ENCODE measurements around the gene ZNF451. TPM values are rescaled to one million over a fixed set of nuclear protein-coding genes. Genes with fewer than 3 reads are reported as not detected.
A peak's percentile ranks its signal among the peaks of the same experiment; 100 is the strongest.
"Not testable (repeated sequence)": the region's sequence is repeated elsewhere in the genome, so short reads cannot be mapped to it uniquely, and the experiment has no call there.

ZNF451 gene
- polyA plus RNA-seq, 1 of the 3 experiments (the other 2 are of a cell fraction): 8.5 TPM

DNA sequence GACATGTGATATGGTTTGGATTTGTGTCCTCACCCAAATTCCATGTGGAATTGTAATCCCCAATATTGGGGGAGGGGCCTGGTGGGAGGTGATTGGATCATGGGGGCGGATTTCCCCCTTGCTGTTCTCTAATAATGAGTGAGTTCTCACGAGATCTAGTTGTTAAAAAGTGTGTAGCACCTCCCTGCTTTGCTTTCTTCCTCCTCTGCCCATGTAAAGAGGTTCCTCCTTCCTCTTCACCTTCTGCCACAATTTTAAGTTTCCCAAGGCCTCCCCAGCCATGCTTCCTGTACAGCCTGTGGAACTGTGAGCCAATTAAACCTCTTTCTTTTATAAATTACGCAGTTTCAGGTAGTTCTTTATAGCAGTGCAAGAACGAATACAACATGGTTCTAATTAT is 2.1 kb upstream of the ZNF451 start:
- no peak overlapping the region for H3K27ac ChIP-seq (ENCODE audit: low read depth in 2 of 2, low read length in 1 of 2)
- WGBS (ENCODE audit: low lambda C conversion rate): 91% methylated on average over 4 of the region's 4 CpGs
- peaks cover 15 to 21% of the 10 kb centered on the region in 2 experiments; a peak in 3 of 4 replicates for H3K4me1 ChIP-seq (ENCODE audit: control insufficient read depth in 1 of 2, insufficient read depth in 2 of 2, low read depth in 1 of 2, low read length in 1 of 2)
- POLR2A ChIA-PET: no interaction called here
- no peak overlapping the region for H3K4me3 ChIP-seq (ENCODE audit: low read depth in 2 of 2, low read length in 1 of 2)
- CTCF ChIA-PET: no interaction called here
- DNase-seq: no peak
- H3K9ac ChIP-seq: no peak overlapping the region
- peaks cover 17% of the 10 kb centered on the region for H3K79me2 ChIP-seq (ENCODE audit: insufficient read depth)
- H3K4me2 ChIP-seq: no peak overlapping the region
- TF ChIP-seq TEAD4 (IDR thresholded peaks at IDR 0.05; ENCODE audit: borderline replicate concordance, insufficient read depth) (no peak), TCF12 (IDR thresholded peaks at IDR 0.05) (no peak), PBX3 (IDR thresholded peaks at IDR 0.05) (no peak), RAD21 (IDR thresholded peaks at IDR 0.05; ENCODE audit: low read length) (no peak), FOXM1 (IDR thresholded peaks at IDR 0.05; ENCODE audit: low read depth) (no peak), RCOR1 (IDR thresholded peaks at IDR 0.05; ENCODE audit: low read length) (no peak)
- TF ChIP-seq, protein P1, sequence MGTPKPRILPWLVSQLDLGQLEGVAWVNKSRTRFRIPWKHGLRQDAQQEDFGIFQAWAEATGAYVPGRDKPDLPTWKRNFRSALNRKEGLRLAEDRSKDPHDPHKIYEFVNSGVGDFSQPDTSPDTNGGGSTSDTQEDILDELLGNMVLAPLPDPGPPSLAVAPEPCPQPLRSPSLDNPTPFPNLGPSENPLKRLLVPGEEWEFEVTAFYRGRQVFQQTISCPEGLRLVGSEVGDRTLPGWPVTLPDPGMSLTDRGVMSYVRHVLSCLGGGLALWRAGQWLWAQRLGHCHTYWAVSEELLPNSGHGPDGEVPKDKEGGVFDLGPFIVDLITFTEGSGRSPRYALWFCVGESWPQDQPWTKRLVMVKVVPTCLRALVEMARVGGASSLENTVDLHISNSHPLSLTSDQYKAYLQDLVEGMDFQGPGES (IDR thresholded peaks at IDR 0.05; ENCODE audit: low read depth, low read length): no peak
- TF ChIP-seq, protein P2, sequence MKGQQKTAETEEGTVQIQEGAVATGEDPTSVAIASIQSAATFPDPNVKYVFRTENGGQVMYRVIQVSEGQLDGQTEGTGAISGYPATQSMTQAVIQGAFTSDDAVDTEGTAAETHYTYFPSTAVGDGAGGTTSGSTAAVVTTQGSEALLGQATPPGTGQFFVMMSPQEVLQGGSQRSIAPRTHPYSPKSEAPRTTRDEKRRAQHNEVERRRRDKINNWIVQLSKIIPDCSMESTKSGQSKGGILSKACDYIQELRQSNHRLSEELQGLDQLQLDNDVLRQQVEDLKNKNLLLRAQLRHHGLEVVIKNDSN (IDR thresholded peaks at IDR 0.05; ENCODE audit: borderline replicate concordance, low read depth): no peak
- H2AFZ ChIP-seq (ENCODE audit: low read depth): peak overlapping the region; percentile 18; the same call in 1 of the 2 replicates
- peaks cover 5% of the 10 kb centered on the region for H3F3A ChIP-seq (replicated peaks; ENCODE audit: insufficient read depth)
- H3K9me2 ChIP-seq: no peaks in the 10 kb centered on the region
- peaks cover 14% of the 10 kb centered on the region in 2 experiments for H3K36me3 ChIP-seq (replicated peaks in 1 of 2; ENCODE audit: control insufficient read depth in 1 of 2, insufficient read depth in 2 of 2, low read length in 1 of 2)
- no peaks in the 10 kb centered on the region for H3K9me3 ChIP-seq
- peaks cover 15% of the 10 kb centered on the region for H4K20me1 ChIP-seq (ENCODE audit: insufficient read depth)
- no peaks in the 10 kb centered on the region for H3K27me3 ChIP-seq (ENCODE audit: insufficient read depth)

GRCh38 chr6:57089265-57089664 is 723 bp upstream of the ZNF451 start:
- TF ChIP-seq TCF12 (IDR thresholded peaks at IDR 0.05): no peak
- no peak for TF ChIP-seq RXRA (IDR thresholded peaks at IDR 0.05; ENCODE audit: borderline replicate concordance, low read depth)
- TF ChIP-seq, protein P2 (IDR thresholded peaks at IDR 0.05; ENCODE audit: borderline replicate concordance, low read depth): no peak
- TF ChIP-seq RFX5 (IDR thresholded peaks at IDR 0.05; ENCODE audit: low read length): no peak
- no peak for TF ChIP-seq EP300 (IDR thresholded peaks at IDR 0.05; ENCODE audit: borderline replicate concordance in 1 of 2, low read depth in 1 of 2, low read length in 1 of 2)
- no peak for TF ChIP-seq CTCF (IDR thresholded peaks at IDR 0.05)
- Histone ChIP-seq H3K36me3 (replicated peaks in 1 of 2; ENCODE audit: control insufficient read depth in 1 of 2, insufficient read depth in 2 of 2, low read length in 1 of 2) (peaks cover 16 to 25% of the 10 kb centered on the region in 2 experiments), H4K20me1 (ENCODE audit: insufficient read depth) (peaks cover 25% of the 10 kb centered on the region), H3K27me3 (ENCODE audit: insufficient read depth) (no peaks in the 10 kb centered on the region), H3K9me2 (no peaks in the 10 kb centered on the region), H3K9me3 (no peaks in the 10 kb centered on the region), H3K4me1 (ENCODE audit: control insufficient read depth in 1 of 2, insufficient read depth in 2 of 2, low read depth in 1 of 2, low read length in 1 of 2) (peaks cover 18 to 21% of the 10 kb centered on the region in 2 experiments; a peak in 3 of 4 replicates), H3F3A (replicated peaks; ENCODE audit: insufficient read depth) (peaks cover 5% of the 10 kb centered on the region), H3K4me2 (peak overlapping the region; percentile 61), H3K79me2 (ENCODE audit: insufficient read depth) (peaks cover 31% of the 10 kb centered on the region), H3K27ac (ENCODE audit: low read depth in 2 of 2, low read length in 1 of 2) (peak overlapping the region; percentile 69 to 85; a peak in 3 of 4 replicates), H3K9ac (peak overlapping the region; percentile 22; the same call in 1 of the 2 replicates), H2AFZ (ENCODE audit: low read depth) (peak overlapping the region; percentile 88), H3K4me3 (ENCODE audit: low read depth in 2 of 2, low read length in 1 of 2) (peak overlapping the region; percentile 60 to 63)
- no peak for DNase-seq
- 64% methylated on average over 3 of the region's 3 CpGs for WGBS (ENCODE audit: low lambda C conversion rate)
- ChIA-PET POLR2A (interaction anchor here (1.0 to 1.2 kb wide), 2 partner anchors 11 to 43 kb away, joined by 3 read pairs; partner anchors contain the start of gene KIAA1586), CTCF (interaction anchor here (0.6 to 1.2 kb wide), 4 partner anchors 23 to 252 kb away, joined by 3 to 5 read pairs (median 3); no protein-coding TSS in a partner anchor)

GRCh38 chr6:57090458-57091067 is 575 bp downstream of the ZNF451 start:
- H3K9ac ChIP-seq; H3K4me3 ChIP-seq (ENCODE audit: low read depth in 2 of 2, low read length in 1 of 2); CTCF ChIA-PET; H3K9me2 ChIP-seq; H2AFZ ChIP-seq (ENCODE audit: low read depth); DNase-seq; H3K27me3 ChIP-seq (ENCODE audit: insufficient read depth); H3K27ac ChIP-seq (ENCODE audit: low read depth in 2 of 2, low read length in 1 of 2); H3F3A ChIP-seq (replicated peaks; ENCODE audit: insufficient read depth); H3K9me3 ChIP-seq; POLR2A ChIA-PET: not testable (repeated sequence)
- no CpG with 5 or more reads among the region's 27 CpGs for WGBS (ENCODE audit: low lambda C conversion rate)
- H3K36me3 ChIP-seq (replicated peaks in 1 of 2; ENCODE audit: control insufficient read depth in 1 of 2, insufficient read depth in 2 of 2, low read length in 1 of 2): peaks cover 28 to 31% of the 10 kb centered on the region in 2 experiments
- H4K20me1 ChIP-seq (ENCODE audit: insufficient read depth): peaks cover 28% of the 10 kb centered on the region
- peaks cover 18 to 21% of the 10 kb centered on the region in 2 experiments; a peak in 3 of 4 replicates for H3K4me1 ChIP-seq (ENCODE audit: control insufficient read depth in 1 of 2, insufficient read depth in 2 of 2, low read depth in 1 of 2, low read length in 1 of 2)
- 0 out of 2 replicates have a peak overlapping the region, but pooled peaks have one; percentile 58 for H3K4me2 ChIP-seq
- H3K79me2 ChIP-seq (ENCODE audit: insufficient read depth): peaks cover 44% of the 10 kb centered on the region
